ENCODE results near the gene PANX3.
A peak's percentile ranks its signal among the peaks of the same experiment; 100 is the strongest.

PANX3 gene

GRCh38 chr11:124656774-124657630 lies 45.8 kb downstream of the PANX3 start:
- peak in 36 of 56 donors; percentile 6 to 84 (median 40) for DNase-seq

DNA sequence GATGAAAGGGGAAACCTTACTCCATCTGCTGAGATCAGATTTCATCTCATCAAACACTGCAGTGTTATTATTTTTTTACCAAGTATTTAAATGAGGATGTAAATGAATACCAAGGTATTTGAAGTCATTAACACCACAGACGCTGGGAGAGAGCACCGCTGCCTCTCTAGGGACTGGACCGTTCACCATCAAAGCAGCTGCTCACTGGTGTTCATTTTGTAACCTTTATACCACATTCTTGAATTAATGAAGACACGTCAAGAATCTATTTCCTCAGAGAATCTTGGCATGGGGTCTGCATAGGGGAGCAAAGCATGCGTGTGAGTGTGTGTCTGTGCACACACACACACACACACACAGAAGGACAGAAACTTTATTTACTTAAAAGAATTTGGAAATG lies 46.7 kb downstream of the PANX3 start:
- no peak for DNase-seq

DNA sequence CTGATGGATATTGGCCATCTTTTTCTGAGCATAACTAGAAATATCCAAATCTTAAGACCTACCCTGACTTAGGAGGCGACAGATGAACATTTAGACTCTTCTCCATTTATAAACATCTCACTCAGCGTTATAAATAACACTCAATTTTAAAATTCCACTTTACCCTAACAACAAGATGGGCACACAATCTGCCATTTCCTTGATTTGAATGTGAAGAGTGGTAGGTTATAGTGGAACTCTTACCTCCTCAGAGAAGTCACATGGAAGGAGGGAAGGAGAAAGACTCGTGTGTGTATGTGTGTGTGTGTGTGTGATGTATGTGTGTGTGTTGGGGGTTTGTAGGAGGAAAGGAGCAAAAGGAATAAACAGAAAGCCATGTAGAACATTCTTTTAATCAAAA lies 47.3 kb downstream of the PANX3 start:
- no peak for DNase-seq

DNA sequence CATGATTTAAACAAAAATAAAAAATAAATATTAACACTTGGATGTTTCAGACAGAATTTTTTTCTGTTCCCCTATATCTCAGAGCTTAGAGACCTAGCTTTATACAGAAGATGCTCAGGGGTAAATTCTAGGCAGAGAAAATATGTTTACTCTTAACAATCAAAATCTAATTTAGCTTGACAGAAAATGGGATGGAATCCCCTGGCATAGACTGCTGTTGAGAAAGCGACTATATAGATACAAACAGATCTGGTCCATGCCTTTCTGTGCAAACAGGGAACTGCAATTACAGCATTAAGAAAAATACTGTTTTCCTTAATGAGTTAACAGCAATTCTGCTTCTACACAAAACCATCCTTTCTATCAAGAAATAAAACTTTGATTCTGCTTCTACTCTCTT lies 47.8 kb downstream of the PANX3 start:
- DNase-seq, result no peak

DNA sequence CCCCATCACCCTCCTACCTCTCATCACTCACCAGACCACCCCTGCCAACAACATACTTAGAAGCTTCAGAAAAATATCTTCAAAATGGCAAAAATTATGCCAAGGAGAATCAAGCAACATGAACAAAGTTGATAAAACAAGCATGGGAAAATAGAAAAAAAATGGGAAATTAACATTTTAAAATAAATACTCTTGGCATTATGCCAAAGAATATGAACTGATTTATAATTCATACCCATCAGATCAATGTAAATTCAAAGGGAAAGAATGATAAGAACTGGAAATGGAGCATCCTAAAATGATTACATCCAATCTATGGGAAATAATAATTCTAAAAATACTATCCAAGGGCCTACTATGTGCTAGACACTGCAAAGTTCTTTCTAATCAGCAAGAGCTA lies 50.3 kb downstream of the PANX3 start:
- no peak for DNase-seq

GRCh38 chr11:124662106-124662505 lies 50.9 kb downstream of the PANX3 start:
- DNase-seq, result no peak

- DNase-seq, result no peak
These were observed 52.6 kb downstream of the PANX3 start for GRCh38 chr11:124663861-124664260.

DNA sequence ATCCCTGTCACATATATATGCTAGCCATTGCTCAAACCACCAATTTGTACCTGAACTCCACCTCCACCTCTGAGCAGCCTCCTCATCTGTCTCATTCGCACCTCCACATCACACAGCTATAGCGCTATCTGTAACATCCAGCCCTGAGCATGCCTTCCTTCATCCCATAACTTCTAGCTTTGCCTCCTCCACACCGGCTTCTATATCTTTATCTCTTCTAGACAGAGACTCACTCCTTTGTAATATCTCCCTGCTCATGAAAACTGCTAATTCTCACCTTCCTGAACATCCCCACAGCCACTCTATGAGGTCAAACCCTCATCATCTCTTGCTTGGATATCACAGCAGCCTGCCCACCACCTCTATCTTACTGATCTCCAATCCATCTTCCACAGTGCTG lies 56.4 kb downstream of the PANX3 start:
- DNase-seq, result no peak

- peak in 26 of 56 donors; percentile 3 to 44 (median 16) for DNase-seq
These were observed 58.0 kb downstream of the PANX3 start for GRCh38 chr11:124669193-124669592.

Measured in nucleus accumbens (tissue), 56 donors.